ENCODE data around the gene SLC22A16.
"Not testable (repeated sequence)": the region's sequence is repeated elsewhere in the genome, so short reads cannot be mapped to it uniquely, and the experiment has no call there.

SLC22A16 gene

DNA sequence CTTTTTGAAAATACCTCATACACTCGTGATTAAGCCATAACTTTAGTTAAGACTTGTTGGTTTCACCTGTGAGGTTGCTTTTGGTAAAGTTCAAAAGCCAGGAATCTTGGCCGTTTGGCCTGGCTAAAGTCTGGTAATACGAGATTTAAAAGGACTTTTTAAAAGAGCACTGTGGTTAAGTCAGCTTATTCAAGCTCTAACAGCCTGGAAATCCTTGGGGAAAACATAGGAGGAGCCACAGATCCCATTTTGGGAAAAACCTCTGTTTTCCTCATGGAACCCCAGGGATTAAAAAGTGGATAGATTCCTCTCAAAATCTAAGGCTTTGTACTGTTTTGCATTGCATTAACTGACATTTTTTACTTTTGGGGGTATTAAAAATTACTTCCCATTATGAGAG, 13.7 kb upstream of the SLC22A16 start:
- no peak for DNase-seq (ENCODE audit: low spot score)

DNA sequence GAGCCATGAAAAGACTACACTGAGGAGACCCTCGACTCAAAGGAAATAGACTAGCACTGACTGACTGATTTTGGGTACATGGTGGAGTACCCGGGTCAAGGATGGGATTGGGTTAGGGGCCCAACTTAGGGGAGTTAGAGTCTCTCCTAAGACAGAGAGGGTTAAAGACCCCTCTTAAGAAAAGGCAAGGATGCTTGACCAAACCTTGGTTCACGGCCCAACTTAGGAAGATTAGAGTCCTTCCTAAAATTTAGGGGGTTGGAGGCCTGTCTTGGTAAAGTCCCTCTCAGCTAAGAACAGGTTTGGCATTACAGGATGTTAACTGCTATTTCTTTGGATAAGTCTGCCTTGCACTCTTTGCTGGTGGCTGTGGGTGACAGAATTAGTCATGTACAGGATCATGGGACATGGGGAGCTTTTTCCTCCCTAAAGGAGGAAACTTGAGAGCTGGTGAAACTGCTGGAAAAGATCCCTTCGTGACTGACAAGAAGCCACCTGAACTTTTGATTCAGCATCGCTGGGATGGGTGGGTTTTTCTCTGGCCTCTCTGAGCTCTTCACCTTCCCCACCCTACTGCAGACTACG, 12.3 kb upstream of the SLC22A16 start:
- DNase-seq (ENCODE audit: low spot score), result no peak

DNA sequence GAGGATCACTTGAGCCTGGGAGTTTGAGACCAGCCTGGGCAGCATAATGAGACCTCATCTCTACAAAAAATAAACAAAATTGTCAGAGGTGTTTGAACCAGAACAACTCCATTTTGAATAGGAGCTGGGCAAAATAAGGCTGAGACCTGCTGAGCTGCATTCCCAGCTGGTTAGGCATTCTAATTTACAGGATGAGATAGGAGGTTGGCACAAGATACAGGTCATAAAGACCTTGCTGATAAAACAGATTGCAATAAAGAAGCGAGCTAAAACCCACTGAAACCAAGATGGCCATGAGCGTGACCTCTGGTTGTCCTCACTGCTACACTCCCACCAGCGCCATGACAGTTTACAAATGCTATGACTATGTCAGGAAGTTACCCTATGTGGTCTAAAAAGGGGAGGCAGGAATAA, 11.6 kb upstream of the SLC22A16 start:
- DNase-seq (ENCODE audit: low spot score), result not testable (repeated sequence)

DNA sequence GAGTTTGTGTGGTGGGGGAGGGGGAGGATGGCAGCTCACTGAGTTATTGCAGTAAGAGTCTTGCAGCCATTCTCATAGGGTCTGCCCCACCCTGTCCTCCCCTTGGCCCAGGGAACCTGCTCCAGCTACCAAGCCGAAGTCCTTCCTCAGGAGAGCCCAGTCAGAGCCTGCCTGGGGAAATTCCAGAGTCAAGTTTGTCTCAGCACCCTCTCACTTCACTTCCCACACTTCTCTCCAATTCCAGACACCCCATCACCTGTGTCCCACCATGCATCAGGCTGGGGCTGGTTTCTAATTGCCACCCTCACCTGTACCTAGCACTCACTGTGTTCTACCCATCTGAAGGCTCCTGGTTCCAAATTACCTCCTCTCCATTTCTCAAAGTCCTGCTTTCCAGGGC, 10.3 kb upstream of the SLC22A16 start:
- DNase-seq (ENCODE audit: low spot score), result no peak

DNA sequence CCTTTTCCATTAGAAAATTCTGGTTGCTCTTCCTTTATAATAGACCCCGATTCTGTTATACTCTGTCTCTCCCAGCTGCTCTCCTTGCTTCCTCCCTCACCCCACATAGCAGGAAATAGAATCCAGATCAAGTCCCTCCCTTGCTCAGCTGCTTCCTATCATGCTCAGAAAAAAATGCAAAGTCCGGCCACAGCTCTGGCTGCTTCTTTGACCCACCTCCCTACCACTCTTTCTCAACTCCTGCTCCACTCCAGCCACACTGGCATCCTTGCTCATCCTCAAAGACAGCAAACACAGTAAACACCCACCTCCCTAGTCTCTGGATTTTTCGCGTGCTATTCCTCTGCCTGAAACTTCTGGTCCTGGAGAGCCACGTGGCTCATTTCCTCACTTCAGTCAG, 9.1 kb upstream of the SLC22A16 start:
- no peak for DNase-seq (ENCODE audit: low spot score)

DNA sequence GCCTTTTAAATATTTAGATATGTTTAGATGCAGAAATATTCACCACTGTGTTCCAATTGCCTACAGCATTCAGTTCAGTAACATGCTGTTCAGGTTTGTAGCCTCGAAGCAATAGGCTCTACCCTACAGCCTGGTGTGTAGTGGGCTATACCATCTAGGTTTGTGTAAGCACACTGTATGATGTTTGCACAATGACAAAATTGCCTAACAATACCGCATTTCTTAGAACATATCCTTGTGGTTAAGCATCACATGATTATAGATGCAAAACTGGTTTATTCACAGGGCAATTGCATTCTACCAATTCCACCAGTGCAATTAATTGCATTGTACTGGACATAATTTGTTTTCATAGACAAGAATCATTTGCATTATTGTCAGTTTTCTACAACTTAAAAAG, 7.9 kb upstream of the SLC22A16 start:
- DNase-seq (ENCODE audit: low spot score), result no peak

DNA sequence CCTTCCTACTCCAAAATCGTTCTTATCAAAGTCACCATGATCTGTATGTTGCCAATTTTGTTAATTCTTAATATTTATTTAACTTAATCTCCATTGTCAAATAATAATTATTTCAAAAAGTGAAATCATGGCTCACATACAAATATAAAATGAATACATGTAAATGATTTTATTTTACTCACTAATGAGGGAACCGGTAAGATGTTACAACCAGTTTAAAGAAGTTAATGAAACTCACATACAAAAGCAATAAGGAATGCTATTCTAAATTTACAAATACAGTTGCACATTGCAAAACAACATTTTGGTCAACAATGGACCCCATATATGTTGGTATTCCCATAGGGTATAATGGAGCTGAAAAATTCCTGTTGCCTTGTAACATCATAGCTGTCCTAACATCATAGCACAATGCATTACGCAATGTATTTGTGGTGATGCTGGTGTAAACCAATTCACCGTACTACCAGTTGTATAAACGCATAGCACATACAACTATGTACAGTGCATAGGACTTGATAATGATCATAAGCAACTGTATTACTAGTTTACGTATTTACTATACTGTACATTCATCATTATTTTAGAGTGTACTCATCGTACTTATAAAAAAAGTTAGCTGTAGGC, 6.5 kb upstream of the SLC22A16 start:
- DNase-seq (ENCODE audit: low spot score), result no peak

DNA sequence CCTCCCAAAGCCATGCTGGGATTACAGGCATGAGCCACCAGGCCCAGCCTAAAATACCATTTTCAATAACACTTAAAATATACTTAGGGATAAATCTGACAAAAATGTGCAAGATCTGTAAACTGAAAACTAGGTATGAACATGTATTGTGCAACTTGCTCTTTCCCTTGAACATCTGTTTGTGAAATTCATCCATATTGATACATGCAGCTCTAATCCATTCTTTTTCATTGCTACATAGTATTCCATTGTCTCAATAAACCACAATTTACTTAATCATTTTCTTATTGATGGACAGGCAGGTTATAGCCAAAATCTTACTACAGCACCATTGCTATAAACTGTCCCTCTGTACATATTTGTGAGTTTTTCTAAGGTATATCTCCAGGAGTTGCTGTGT, 4.7 kb upstream of the SLC22A16 start:
- DNase-seq (ENCODE audit: low spot score), result no peak

DNA sequence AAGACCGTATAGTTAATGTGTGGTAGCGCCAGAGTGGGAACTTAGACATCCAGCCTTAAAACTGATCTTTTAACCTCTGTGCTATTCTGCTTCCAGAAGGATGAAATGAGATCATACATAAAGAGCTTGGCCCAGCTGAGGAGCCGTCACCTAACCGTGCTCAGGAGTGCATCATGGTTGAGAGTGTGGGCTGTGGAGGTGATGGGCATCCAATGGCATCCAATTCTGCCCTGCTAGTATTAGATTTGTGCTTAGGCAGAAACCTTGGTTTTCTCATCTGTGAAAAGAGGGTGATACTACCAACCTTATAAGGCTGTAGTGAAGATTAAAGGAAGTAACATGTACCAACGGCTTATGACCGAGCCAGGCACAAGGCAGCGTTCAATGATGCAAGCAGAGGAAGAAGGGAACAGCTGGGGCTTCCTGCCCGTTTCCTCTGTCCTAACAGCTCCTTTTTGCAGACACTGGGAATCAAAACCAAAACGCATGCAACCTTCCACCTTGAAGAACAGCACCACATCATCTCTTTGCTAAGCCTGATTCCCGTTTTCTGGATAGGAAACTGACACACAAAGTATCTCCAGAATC, 1.3 kb downstream of the SLC22A16 start:
- no peak for DNase-seq (ENCODE audit: low spot score)

DNA sequence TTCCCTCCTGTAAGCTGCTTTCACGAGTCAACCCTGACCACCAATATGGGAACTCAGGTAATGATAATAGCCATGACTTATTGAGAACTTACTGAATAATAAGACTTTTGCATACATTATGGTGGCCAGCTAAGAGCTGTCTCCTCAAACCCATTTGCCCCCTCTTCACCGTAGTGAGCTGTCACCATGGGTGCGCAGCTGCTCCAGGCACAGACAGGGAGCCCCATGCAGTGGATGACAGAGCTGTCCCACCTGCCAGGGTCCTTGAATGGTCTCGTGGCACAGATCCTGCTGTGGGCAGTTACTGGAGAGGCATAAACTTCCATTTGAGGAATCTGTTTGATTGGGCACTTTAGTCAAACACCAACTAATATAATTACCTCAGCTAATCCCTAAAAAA, 1.9 kb downstream of the SLC22A16 start:
- DNase-seq (ENCODE audit: low spot score), result no peak

DNA sequence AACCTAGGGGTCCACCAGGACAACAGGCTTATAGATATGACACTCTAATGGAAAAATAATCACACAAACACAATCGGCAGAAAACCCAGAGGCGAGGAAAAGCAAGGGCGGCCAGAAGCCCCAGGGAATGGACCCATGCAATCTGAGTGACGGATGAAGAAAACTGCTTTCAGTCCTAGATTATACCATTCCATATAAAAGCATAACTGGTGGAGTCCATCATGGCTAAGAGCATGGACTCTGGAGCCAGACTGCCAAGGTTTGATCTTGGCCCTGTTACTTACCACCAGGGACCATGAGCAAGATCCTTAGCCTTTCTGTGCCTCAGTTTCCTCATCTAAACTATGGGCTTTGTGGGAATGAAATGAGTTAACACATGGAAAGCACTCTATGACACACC, 3.7 kb downstream of the SLC22A16 start:
- DNase-seq (ENCODE audit: low spot score), result no peak

DNA sequence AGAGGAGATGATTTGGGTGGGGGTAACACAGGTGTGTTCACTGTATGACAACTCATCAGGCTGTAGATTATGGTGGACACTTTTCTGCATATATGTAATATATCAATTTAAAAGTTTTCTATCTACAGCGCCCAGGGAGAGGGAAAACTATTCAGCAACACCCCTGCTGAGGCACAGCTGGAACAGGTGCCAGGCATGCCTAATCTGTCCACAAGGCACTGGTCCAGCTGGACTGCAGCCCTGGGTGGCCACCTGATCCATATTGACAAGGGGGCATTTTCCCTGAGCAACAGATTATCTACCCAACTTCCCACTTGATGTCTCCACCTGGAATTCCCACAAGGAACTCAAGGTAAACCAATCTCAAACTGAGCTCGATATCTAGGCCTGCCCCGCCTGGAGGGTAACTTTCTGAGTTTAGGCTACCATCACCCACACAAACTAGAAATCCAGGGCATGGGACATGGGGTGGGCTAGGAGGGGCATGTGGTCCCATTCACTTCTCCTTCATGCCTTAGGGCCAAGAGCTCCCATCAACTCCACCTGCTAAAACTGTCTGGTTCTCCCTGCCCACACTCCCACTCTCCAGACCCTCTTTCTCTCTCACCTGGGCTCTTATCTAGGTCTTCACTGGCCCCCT, 4.6 kb downstream of the SLC22A16 start:
- DNase-seq (ENCODE audit: low spot score), result no peak

DNA sequence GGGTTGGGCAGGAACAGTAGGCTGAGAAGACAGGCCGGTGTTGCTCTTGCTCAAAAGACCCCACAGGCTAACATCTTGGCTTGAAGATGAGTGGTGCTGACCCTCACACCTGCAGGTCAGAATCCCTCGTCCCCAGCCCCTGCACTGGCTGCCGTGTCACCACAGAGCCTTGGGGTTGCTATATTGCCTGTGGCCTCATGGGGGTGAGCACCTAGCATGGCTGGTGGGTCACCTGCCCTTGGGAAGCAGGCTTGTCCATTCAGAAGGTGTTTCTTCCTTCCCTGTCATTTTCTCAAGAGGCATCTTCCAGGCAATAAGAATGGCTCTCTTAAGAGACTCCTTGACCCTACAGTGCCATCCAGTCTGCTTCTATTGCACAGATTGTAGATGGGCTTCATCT, 7.7 kb downstream of the SLC22A16 start:
- DNase-seq (ENCODE audit: low spot score), result no peak

DNA sequence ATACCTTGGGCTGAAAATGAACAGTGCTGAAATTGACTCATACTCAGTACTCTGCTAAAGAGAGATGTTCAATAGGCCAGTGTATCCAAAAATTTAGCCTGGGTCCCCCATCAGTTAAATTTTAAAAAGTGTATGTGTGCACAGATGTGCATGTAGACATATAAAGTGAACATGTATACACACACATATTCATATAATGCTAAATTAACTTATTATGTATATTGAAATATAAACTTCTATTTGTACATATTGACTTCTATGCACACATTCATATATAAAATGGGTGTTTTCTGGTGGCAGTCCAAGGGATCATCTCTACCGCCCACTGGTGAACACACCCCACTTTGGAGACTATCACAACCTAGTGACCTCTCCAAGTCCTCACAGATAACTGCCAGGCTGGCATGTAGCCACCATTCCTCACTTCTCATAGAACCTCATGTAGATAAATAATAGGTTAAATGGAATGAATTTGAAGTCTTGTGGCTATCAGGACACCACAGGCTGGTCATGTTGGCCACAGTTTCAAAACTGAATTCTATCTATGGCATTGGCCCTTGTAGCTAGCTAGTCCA, 8.8 kb downstream of the SLC22A16 start:
- DNase-seq (ENCODE audit: low spot score), result no peak

DNA sequence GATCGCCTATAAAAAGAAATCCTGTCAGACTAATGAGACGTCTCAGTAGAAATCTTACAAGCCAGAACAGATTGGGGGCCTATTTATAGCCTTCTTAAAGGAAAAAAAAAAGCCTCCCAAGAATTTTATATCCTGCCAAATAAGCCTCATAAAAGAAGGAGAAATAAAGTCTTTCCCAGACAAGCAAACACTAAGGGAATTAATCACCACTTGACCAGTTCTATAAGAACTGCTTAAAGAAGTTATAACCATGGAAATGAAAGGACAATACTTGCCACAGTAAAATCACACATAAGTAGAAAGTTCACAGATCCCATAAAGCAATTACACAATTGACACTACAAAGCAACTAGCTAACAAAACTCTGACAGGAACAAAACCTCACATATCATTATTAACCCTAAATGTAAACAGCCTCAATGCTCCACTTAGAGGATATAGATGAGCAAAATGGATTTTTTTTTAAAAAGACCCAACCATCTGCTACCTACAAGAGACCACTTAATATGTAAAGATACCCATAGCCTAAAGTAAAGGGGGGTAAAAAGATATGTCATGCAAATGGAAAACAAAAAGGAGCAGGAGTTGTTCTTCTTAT, 13.4 kb downstream of the SLC22A16 start:
- no peak for DNase-seq (ENCODE audit: low spot score)

DNA sequence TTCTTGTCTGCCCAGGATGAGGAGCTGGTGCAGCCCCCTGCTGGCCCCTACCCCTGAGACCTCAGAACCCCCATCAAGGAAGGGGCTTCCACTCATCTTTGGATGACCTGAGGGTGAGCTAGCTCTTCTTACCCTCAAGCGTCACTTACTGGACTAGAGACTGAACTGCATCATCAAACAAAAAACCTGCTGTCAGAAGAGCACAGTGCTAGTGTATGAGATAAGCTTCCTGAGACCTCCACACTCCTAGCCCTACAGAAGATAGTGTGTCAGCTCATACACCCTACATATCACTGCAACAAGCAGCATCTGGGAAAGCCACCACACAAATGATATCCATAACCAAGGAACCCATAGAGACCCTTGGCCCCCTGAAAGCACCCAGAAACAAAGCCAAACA, 15.0 kb downstream of the SLC22A16 start:
- no peak for DNase-seq (ENCODE audit: low spot score)

DNA sequence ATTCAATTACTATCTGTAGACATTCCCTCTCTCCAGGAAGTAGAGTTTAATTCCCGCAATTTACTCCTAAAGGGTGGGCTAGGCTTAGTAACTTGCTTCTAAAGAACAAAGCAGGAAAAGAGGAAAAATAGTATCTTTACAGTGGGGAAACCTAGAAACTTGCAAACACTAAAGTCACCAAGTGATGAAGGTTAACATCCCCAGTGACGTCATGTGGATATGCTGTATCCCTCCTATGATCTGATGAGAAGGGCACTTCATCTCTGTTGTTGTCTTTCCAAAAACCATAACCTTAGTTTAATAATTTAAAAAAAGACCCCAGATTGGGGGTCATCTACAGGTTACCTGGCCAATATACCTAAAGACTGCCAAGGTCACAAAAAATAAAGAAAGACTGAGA, 17.3 kb downstream of the SLC22A16 start:
- DNase-seq (ENCODE audit: low spot score), result no peak

DNA sequence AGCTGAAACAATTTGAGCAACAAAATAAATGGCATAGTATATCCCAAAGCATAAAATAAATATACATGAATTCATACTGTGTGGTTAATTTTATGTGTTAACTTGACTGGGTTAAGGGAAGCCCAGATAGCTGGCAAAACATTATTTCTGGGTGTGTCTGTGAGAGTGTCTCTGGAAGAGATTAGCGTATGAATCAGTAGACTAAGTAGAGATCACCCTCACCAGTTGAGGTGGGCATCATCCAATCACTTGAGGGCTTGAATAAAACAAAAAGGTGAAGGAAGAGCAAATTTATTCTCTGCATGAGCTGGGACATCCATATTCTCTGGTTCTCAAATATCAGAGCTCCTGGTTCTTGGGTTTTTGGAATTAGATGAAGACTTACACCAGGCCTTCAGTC, 17.9 kb downstream of the SLC22A16 start:
- DNase-seq (ENCODE audit: low spot score), result no peak

DNA sequence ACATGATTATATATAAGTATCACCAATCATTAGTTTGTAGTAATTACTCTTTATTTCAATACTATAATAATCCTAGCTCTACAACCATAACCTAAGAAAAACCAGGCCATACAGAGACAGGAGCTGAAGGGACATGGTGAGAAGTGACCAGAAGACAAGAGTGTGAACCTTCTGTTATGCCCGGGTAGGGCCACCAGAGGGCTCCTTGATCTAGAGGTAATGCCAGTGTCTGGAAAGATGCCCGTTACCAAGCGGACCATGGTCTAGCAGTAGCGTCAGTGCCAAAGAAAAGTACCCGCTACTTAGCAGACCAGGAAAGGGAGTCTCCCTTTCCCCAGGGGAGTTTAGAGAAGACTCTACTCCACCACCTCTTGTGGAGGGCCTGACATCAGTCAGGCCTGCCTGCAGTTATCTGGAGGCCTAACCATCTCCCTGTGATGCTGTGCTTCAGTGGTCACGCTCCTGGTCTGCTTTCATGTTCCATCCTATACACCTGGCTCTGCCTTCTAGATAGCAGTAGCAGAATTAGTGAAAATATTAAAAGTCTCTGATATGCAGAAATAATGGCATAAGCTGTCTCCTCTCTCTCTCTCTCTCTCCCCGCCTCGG, 18.7 kb downstream of the SLC22A16 start:
- not testable (repeated sequence) for DNase-seq (ENCODE audit: low spot score)

DNA sequence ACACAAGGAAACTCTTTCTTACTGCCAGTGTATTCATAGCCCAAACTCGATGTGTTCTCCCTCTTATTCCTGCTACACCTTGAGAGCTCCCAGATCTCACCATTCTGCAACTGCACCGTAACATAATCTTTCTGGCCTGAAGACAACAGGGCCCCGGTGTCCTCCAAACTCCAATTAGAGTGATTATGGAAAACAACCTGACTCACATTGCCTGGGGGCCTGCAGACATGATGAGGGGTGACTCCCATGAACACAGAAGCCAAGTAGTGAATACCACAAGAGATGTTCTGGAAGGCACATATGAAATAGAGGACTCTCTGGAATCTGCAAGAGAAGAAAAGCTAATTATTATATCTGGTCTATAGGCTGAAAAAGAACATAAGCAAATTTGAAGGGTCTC, 19.7 kb downstream of the SLC22A16 start:
- no peak for DNase-seq (ENCODE audit: low spot score)

DNA sequence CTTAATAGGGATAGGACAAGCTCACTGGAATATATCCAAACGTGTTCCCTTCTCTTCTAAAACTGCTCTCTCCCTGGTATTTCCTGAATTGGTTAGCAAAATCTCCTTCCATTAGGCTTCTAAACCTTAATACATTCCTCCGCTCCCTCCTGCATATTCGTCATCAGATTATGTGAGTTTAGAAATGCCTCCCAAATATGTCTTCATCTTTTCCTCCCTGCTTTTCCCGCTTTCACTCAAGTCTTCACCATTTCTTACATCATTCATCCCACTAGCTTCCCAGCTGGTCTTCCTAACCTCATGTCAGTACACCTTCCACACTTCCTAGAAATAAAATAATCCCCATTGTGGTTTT, 26.9 kb downstream of the SLC22A16 start:
- no peak for DNase-seq (ENCODE audit: low spot score)

DNA sequence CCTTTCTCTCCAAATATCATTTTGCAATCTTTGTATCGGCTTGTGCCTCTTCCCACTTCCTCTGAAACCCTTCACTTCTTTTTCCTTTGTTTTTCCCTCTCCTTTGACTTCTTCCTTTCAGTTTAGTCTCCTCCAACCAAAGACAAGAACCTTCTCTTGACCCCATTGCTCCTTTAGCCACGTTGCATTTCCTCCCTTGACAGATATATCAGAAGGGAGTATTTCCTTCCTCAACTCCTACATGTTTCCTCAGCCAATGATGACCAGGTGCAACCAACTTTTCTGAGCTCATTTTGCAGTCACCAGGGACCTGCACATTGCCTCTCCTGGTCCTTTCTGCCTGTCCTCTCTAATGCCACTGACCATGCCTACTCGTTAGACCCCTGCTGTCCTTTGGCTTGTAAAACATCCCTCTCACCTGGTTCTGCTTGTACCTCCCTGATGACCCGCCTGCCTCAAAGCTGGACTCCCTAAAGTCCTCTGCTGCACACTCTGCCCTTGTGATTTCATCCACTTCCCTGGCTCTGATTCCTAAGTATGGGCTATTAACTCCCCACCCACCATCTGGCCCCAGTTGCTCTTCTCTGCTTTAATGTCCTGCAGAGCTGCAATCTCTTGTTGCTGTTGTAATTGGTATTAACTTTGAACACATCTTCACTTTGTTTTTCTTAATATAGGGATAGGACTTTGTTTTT, 27.4 kb downstream of the SLC22A16 start:
- no peak for DNase-seq (ENCODE audit: low spot score)

Data from GM03348 (cell line).